OCI-LY7 (cell line): ENCODE data around the gene FAM47E. TPM values are rescaled to one million over a fixed set of nuclear protein-coding genes. Genes with fewer than 3 reads are reported as not detected.
"Not testable (repeated sequence)": the region's sequence is repeated elsewhere in the genome, so short reads cannot be mapped to it uniquely, and the experiment has no call there.

ENCODE experiments used
- BruUV-seq: library from RNA; stranded (reverse); fragments of 400-500 nt; replicated peaks from 2 replicates; lab custom pipeline; 2021; lab: Mats Ljungman, UMichigan
- CTCF ChIA-PET: fragments of 300-600 bp; sonication (Branson Sonifier 250); formaldehyde crosslinking; loops from one replicate; lab custom pipeline; 2022; ENCODE audit warnings: antibody characterized with exemption; ENCODE audit not compliant: unreplicated experiment; lab: Charles Lee
- POLR2A ChIA-PET: fragments of 300-600 bp; sonication (Branson Sonifier 250); formaldehyde crosslinking; loops from one replicate; lab custom pipeline; 2022; ENCODE audit warnings: antibody characterized with exemption; lab: Charles Lee
- DNase-seq: peaks from one replicate; pipeline ENCODE4 v3.0.0-alpha.2; 2015; ENCODE audit warnings: low spot score
- H2AFZ ChIP-seq: fragments of 200-600 bp; sonication (generic), shearing (Covaris generic); 2 replicates; pipeline ENCODE4 v1.6.1; 2014; ENCODE audit warnings: mild to moderate bottlenecking, antibody characterized with exemption, low read length, moderate library complexity
- H3K27ac ChIP-seq: fragments of 200-600 bp; sonication (generic); 2 replicates; pipeline ENCODE4 v1.5.1; 2014; ENCODE audit warnings: mixed run types, low read depth, mild to moderate bottlenecking, moderate library complexity, low read length, inconsistent platforms; ENCODE audit not compliant: poor library complexity, severe bottlenecking
- H3K36me3 ChIP-seq: fragments of 200-600 bp; sonication (generic); 2 replicates; pipeline ENCODE4 v1.6.1; 2014; ENCODE audit warnings: mild to moderate bottlenecking, antibody characterized with exemption, low read length, moderate library complexity, mixed read lengths; ENCODE audit not compliant: insufficient read depth
- H3K4me1 ChIP-seq: fragments of 200-600 bp; sonication (generic); 2 replicates; pipeline ENCODE4 v1.5.1; 2014; ENCODE audit warnings: mild to moderate bottlenecking, low read length; ENCODE audit not compliant: insufficient read depth, poor library complexity, severe bottlenecking
- H3K4me2 ChIP-seq: fragments of 200-600 bp; sonication (generic); 2 replicates; pipeline ENCODE4 v1.6.1; 2014; ENCODE audit warnings: mild to moderate bottlenecking, low read length
- H3K4me3 ChIP-seq: fragments of 200-600 bp; sonication (generic); 2 replicates; pipeline ENCODE4 v1.5.1; 2014; ENCODE audit warnings: mild to moderate bottlenecking, low read depth, low read length; ENCODE audit not compliant: poor library complexity, severe bottlenecking
- H3K79me2 ChIP-seq: fragments of 200-600 bp; sonication (generic); 2 replicates; pipeline ENCODE4 v1.6.1; 2016; ENCODE audit warnings: low read depth, mild to moderate bottlenecking, low read length, moderate library complexity, mixed read lengths; ENCODE audit not compliant: insufficient read depth
- H3K9me2 ChIP-seq: fragments of 200-600 bp; sonication (generic); 2 replicates; pipeline ENCODE4 v1.6.1; 2016; ENCODE audit warnings: mild to moderate bottlenecking, low read length, mixed read lengths; ENCODE audit not compliant: insufficient read depth
- H3K9me3 ChIP-seq: fragments of 200-600 bp; sonication (generic); 2 replicates; pipeline ENCODE4 v1.6.1; 2014; ENCODE audit warnings: mild to moderate bottlenecking, mixed run types, low read length, mixed read lengths
- H4K20me1 ChIP-seq: fragments of 200-600 bp; sonication (generic); 2 replicates; pipeline ENCODE4 v1.6.1; 2014; ENCODE audit warnings: mild to moderate bottlenecking, antibody characterized with exemption, low read length, moderate library complexity, mixed read lengths; ENCODE audit not compliant: insufficient read depth
- CTCF ChIP-seq: fragments of 200-600 bp; sonication (generic); conservative IDR thresholded peaks from 2 replicates; pipeline ENCODE4 v1.5.1; 2014; ENCODE audit warnings: mild to moderate bottlenecking, antibody characterized with exemption, low read length, moderate library complexity, mixed read lengths
- EZH2phosphoT487 ChIP-seq: fragments of 200-600 bp; sonication (generic); IDR thresholded peaks from 2 replicates; pipeline ENCODE4 v1.6.1; 2018; ENCODE audit warnings: low read depth, borderline replicate concordance, mild to moderate bottlenecking, mixed run types, antibody characterized with exemption, low read length, moderate library complexity, mixed read lengths
- intact Hi-C: fragments of 100-400 bp; cut with micrococcal nuclease; formaldehyde crosslinking; loops from one replicate; pipeline ENCODE4 v1.10.0; 2022; ENCODE audit not compliant: unreplicated experiment
- total RNA-seq, 2 experiments: library from RNA; depleted of rRNA in 1 of 2; stranded (reverse); fragments of >200 nt in 1 of 2; shearing (Covaris generic) in 1 of 2; gene quantifications; 2 replicates each; pipeline ENCODE4 v1.2.3, GENCODE V29; 2014 to 2022

The FAM47E gene
- total RNA-seq, 2 experiments from 2014 or later: not detected

- Histone ChIP-seq H3K27ac (no peak overlapping the region), H4K20me1 (no peaks in the 10 kb centered on the region), H3K4me1 (no peaks in the 10 kb centered on the region), H3K36me3 (no peaks in the 10 kb centered on the region), H3K79me2 (no peaks in the 10 kb centered on the region), H3K9me2 (no peaks in the 10 kb centered on the region), H3K9me3 (no peaks in the 10 kb centered on the region), H2AFZ (no peak overlapping the region), H3K4me2 (no peak overlapping the region), H3K4me3 (no peak overlapping the region)
- no peak for TF ChIP-seq EZH2phosphoT487
- TF ChIP-seq CTCF: peak; percentile 42
- no TSS peak for BruUV-seq
- no peak for DNase-seq
- ChIA-PET CTCF (no interaction called here), POLR2A (no interaction called here)
- intact Hi-C loops: no loop called here
These were observed 27.9 kb downstream of the FAM47E start for GRCh38 chr4:76279462-76279861.

- no TSS peak for BruUV-seq
- Histone ChIP-seq H4K20me1 (no peaks in the 10 kb centered on the region), H2AFZ (no peak overlapping the region), H3K79me2 (no peaks in the 10 kb centered on the region), H3K4me1 (no peaks in the 10 kb centered on the region), H3K9me2 (no peaks in the 10 kb centered on the region), H3K9me3 (no peaks in the 10 kb centered on the region), H3K36me3 (no peaks in the 10 kb centered on the region), H3K4me2 (no peak overlapping the region), H3K4me3 (no peak overlapping the region), H3K27ac (no peak overlapping the region)
- no peak for DNase-seq
- ChIA-PET POLR2A (interaction anchor here (0.6 to 1.1 kb wide), 2 partner anchors 10 to 12 kb away, joined by 3 read pairs; no protein-coding TSS in a partner anchor), CTCF (no interaction called here)
- intact Hi-C loops: no loop called here
- TF ChIP-seq CTCF (no peak), EZH2phosphoT487 (no peak)
These were observed 29.2 kb downstream of the FAM47E start for GRCh38 chr4:76280488-76281441.

DNA sequence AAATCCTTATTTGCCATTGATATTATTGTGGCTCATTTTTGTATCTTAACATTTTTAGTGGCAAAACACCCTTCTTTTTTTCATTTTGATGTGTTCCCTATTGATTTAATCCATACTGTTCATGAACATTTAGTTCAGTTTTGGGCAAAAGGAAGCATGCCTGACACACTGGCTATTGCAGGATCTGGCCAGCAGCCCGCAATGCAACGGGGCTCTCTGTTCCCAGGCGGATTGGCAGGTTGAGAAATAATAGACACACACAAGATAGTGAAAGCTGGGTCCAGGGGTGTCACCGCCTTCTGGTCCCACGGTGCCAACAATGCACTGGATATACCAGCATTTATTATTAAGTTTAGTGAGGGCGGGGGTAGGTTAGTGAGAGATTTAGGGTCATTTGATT is 30.1 kb downstream of the FAM47E start:
- H3K4me3 ChIP-seq, H4K20me1 ChIP-seq, CTCF ChIA-PET, DNase-seq, intact Hi-C loops, H3K79me2 ChIP-seq, H3K9me2 ChIP-seq, H3K27ac ChIP-seq, POLR2A ChIA-PET, H3K4me2 ChIP-seq, BruUV-seq, H3K36me3 ChIP-seq, H3K9me3 ChIP-seq, H2AFZ ChIP-seq, H3K4me1 ChIP-seq: not testable (repeated sequence)
